Panc1 (cell line): ENCODE results near the gene CWC27.

Experiments used
- POLR2AphosphoS5 ChIP-seq: IDR thresholded peaks from 2 replicates; pipeline ENCODE4 v1.6.1; 2012; ENCODE audit warnings: mild to moderate bottlenecking, low read depth, low read length, moderate library complexity
- TF ChIP-seq, protein P1 (sequence below): fragments of 450-650 bp; IDR thresholded peaks from 2 replicates; pipeline ENCODE4 v1.5.1; 2017; ENCODE audit warnings: mild to moderate bottlenecking
- TF ChIP-seq, protein P2 (sequence below), 2 experiments: IDR thresholded peaks; 2 replicates each; pipeline ENCODE4 v1.6.1; 2011 to 2012; ENCODE audit warnings: low read depth in 2 of 2, control low read depth in 1 of 2, low read length in 1 of 2, mild to moderate bottlenecking in 1 of 2, moderate library complexity in 1 of 2; ENCODE audit not compliant: insufficient read depth in 1 of 2

DNA sequence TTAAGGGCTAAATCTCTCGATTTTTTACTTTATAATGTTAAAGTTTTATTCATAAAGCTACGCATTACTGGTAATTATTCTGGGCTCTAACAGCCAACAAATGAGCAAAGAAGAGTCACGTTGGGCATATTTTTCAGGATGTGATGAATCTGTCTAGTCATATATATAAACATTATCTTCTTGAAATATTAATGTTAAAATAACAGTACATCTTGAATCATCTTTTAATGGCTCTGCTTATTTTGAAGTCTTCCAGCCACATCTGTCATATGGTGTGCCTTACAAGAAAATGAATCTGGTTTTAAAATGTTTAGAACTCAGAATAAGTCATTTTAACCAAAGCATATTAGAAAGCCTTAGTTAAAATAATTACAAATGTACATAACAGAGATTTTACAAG is 96.9 kb downstream of the CWC27 start:
- TF ChIP-seq, protein P1, sequence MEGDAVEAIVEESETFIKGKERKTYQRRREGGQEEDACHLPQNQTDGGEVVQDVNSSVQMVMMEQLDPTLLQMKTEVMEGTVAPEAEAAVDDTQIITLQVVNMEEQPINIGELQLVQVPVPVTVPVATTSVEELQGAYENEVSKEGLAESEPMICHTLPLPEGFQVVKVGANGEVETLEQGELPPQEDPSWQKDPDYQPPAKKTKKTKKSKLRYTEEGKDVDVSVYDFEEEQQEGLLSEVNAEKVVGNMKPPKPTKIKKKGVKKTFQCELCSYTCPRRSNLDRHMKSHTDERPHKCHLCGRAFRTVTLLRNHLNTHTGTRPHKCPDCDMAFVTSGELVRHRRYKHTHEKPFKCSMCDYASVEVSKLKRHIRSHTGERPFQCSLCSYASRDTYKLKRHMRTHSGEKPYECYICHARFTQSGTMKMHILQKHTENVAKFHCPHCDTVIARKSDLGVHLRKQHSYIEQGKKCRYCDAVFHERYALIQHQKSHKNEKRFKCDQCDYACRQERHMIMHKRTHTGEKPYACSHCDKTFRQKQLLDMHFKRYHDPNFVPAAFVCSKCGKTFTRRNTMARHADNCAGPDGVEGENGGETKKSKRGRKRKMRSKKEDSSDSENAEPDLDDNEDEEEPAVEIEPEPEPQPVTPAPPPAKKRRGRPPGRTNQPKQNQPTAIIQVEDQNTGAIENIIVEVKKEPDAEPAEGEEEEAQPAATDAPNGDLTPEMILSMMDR = no peak
- TF ChIP-seq, protein P2, sequence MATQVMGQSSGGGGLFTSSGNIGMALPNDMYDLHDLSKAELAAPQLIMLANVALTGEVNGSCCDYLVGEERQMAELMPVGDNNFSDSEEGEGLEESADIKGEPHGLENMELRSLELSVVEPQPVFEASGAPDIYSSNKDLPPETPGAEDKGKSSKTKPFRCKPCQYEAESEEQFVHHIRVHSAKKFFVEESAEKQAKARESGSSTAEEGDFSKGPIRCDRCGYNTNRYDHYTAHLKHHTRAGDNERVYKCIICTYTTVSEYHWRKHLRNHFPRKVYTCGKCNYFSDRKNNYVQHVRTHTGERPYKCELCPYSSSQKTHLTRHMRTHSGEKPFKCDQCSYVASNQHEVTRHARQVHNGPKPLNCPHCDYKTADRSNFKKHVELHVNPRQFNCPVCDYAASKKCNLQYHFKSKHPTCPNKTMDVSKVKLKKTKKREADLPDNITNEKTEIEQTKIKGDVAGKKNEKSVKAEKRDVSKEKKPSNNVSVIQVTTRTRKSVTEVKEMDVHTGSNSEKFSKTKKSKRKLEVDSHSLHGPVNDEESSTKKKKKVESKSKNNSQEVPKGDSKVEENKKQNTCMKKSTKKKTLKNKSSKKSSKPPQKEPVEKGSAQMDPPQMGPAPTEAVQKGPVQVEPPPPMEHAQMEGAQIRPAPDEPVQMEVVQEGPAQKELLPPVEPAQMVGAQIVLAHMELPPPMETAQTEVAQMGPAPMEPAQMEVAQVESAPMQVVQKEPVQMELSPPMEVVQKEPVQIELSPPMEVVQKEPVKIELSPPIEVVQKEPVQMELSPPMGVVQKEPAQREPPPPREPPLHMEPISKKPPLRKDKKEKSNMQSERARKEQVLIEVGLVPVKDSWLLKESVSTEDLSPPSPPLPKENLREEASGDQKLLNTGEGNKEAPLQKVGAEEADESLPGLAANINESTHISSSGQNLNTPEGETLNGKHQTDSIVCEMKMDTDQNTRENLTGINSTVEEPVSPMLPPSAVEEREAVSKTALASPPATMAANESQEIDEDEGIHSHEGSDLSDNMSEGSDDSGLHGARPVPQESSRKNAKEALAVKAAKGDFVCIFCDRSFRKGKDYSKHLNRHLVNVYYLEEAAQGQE (IDR thresholded peaks at IDR 0.05; ENCODE audit: insufficient read depth in 1 of 2, low read depth in 2 of 2, low read length in 1 of 2) = no peak
- TF ChIP-seq POLR2AphosphoS5 = no peak
